H1 (cell line): Measurements from ENCODE around the gene MIER2. TPM values are rescaled to one million over a fixed set of nuclear protein-coding genes. Genes with fewer than 3 reads are reported as not detected.

ENCODE experiments used
- CTCF ChIA-PET: fragments of 300-600 bp; sonication (Branson Sonifier 250); formaldehyde crosslinking; loops from one replicate; lab custom pipeline; 2021; ENCODE audit not compliant: partially characterized antibody; lab: Charles Lee
- POLR2A ChIA-PET: fragments of 300-600 bp; sonication (Branson Sonifier 250); formaldehyde crosslinking; loops from one replicate; lab custom pipeline; 2021; ENCODE audit warnings: inconsistent platforms; ENCODE audit not compliant: partially characterized antibody; lab: Charles Lee
- DNase-seq, 2 experiments: peaks; one replicate each; pipeline versions ENCODE4 v3.0.0 to v3.0.0-alpha.2; 2010 to 2022; ENCODE audit warnings: low spot score in 2 of 2, low read depth in 1 of 2, mixed read lengths in 1 of 2
- FAIRE-seq: peaks from 2 replicates; lab custom pipeline; 2011; peaks lifted over from hg19 to GRCh38; lab: Jason Lieb, UNC
- H2AFZ ChIP-seq: 2 replicates; pipeline ENCODE4 v1.8.1; 2012; ENCODE audit warnings: low read length, inconsistent platforms
- H2AK5ac ChIP-seq: 2 replicates; pipeline ENCODE4 v1.6.1; 2013; ENCODE audit warnings: low read depth, low read length
- H2BK120ac ChIP-seq: replicated peaks from 2 replicates; pipeline ENCODE3; 2013; ENCODE audit warnings: low read depth, low read length, inconsistent platforms
- H2BK12ac ChIP-seq: 2 replicates; pipeline ENCODE4 v1.6.1; 2013; ENCODE audit warnings: low read depth, low read length
- H2BK15ac ChIP-seq: 2 replicates; pipeline ENCODE4 v1.6.1; 2013; ENCODE audit warnings: low read length
- H2BK20ac ChIP-seq: 2 replicates; pipeline ENCODE4 v1.6.1; 2013; ENCODE audit warnings: low read length
- H2BK5ac ChIP-seq: 2 replicates; pipeline ENCODE4 v1.6.1; 2013; ENCODE audit warnings: low read depth, low read length
- H3K14ac ChIP-seq: 2 replicates; pipeline ENCODE4 v1.6.1; 2013; ENCODE audit warnings: inconsistent platforms; ENCODE audit not compliant: insufficient read length
- H3K18ac ChIP-seq: 2 replicates; pipeline ENCODE4 v1.6.1; 2013; ENCODE audit warnings: low read length; ENCODE audit errors: extremely low read depth
- H3K23ac ChIP-seq: 2 replicates; pipeline ENCODE4 v1.6.1; 2013; ENCODE audit warnings: inconsistent platforms; ENCODE audit not compliant: insufficient read length
- H3K23me2 ChIP-seq: 2 replicates; pipeline ENCODE4 v1.6.1; 2013; ENCODE audit warnings: low read depth, low read length
- H3K27ac ChIP-seq: 2 replicates; pipeline ENCODE4 v1.6.1; 2011; ENCODE audit warnings: low read depth, low read length, inconsistent platforms
- H3K27me3 ChIP-seq, 4 experiments: replicated peaks in 1 of 4; 1 replicate in 1 of 4; 2 replicates in 3 of 4; pipeline versions ENCODE4 v1.6.1 to v1.8.1; 2011 to 2013; ENCODE audit warnings: low read length in 3 of 4, mild to moderate bottlenecking in 3 of 4, inconsistent platforms in 2 of 4, mixed read lengths in 2 of 4, moderate library complexity in 1 of 4; ENCODE audit not compliant: control insufficient read depth in 3 of 4, insufficient read depth in 3 of 4; ENCODE audit errors: extremely low read depth in 1 of 4
- H3K36me3 ChIP-seq, 4 experiments: 2 replicates each; pipeline versions ENCODE4 v1.6.1 to v1.8.1; 2011 to 2013; ENCODE audit warnings: mild to moderate bottlenecking in 4 of 4, low read length in 3 of 4, moderate library complexity in 2 of 4, control low read depth in 1 of 4, inconsistent platforms in 1 of 4; ENCODE audit not compliant: insufficient read depth in 4 of 4, control insufficient read depth in 2 of 4
- H3K4ac ChIP-seq: replicated peaks from 2 replicates; pipeline ENCODE3; 2013; ENCODE audit warnings: low read length, low read depth, mixed read lengths, inconsistent platforms; ENCODE audit not compliant: insufficient read length
- H3K4me1 ChIP-seq, 4 experiments: replicated peaks in 1 of 4; 1 replicate in 1 of 4; 2 replicates in 3 of 4; pipeline versions ENCODE4 v1.6.1 to v1.8.1; 2011 to 2013; ENCODE audit warnings: low read length in 3 of 4, inconsistent platforms in 2 of 4, mixed read lengths in 1 of 4; ENCODE audit not compliant: insufficient read depth in 4 of 4, control insufficient read depth in 3 of 4
- H3K4me2 ChIP-seq, 2 experiments: 2 replicates each; pipeline versions ENCODE4 v1.6.1 to v1.8.1; 2011 to 2013; ENCODE audit warnings: low read depth in 2 of 2, low read length in 2 of 2, control low read depth in 1 of 2, inconsistent platforms in 1 of 2, mild to moderate bottlenecking in 1 of 2; ENCODE audit not compliant: insufficient read depth in 1 of 2
- H3K4me3 ChIP-seq, 4 experiments: fragments of 200-600, 300-600 bp in 1 of 4; sonication (generic), shearing (Covaris generic), sonication (Bioruptor Twin) in 1 of 4; 2 replicates each; pipeline versions ENCODE4 v1.5.1 to v1.8.1; 2011 to 2016; ENCODE audit warnings: low read length in 4 of 4, low read depth in 3 of 4, control low read depth in 2 of 4, inconsistent platforms in 2 of 4, mild to moderate bottlenecking in 2 of 4, mixed read lengths in 1 of 4, moderate library complexity in 1 of 4; ENCODE audit not compliant: insufficient read depth in 2 of 4; ENCODE audit errors: extremely low read depth in 1 of 4
- H3K56ac ChIP-seq: replicated peaks from 2 replicates; pipeline ENCODE3; 2013; ENCODE audit warnings: low read depth, mild to moderate bottlenecking, mixed read lengths, low read length, inconsistent platforms; ENCODE audit not compliant: insufficient read length
- H3K79me1 ChIP-seq: 2 replicates; pipeline ENCODE4 v1.6.1; 2013; ENCODE audit warnings: low read depth, low read length, control low read depth
- H3K79me2 ChIP-seq, 2 experiments: 2 replicates each; pipeline versions ENCODE4 v1.6.1 to v1.8.1; 2012 to 2013; ENCODE audit warnings: low read length in 2 of 2, mild to moderate bottlenecking in 2 of 2, inconsistent platforms in 1 of 2; ENCODE audit not compliant: insufficient read depth in 2 of 2, control insufficient read depth in 1 of 2
- H3K9ac ChIP-seq, 4 experiments: replicated peaks in 1 of 4; 1 replicate in 1 of 4; 2 replicates in 3 of 4; pipeline versions ENCODE4 v1.6.1 to v1.8.1; 2011 to 2013; ENCODE audit warnings: low read depth in 3 of 4, low read length in 3 of 4, control low read depth in 2 of 4, mild to moderate bottlenecking in 2 of 4, moderate library complexity in 2 of 4, inconsistent platforms in 1 of 4; ENCODE audit errors: extremely low read depth in 1 of 4
- H3K9me3 ChIP-seq, 2 experiments: 2 replicates each; pipeline versions ENCODE4 v1.6.1 to v1.8.1; 2012 to 2013; ENCODE audit warnings: mild to moderate bottlenecking in 2 of 2, moderate library complexity in 2 of 2, control low read depth in 1 of 2, inconsistent platforms in 1 of 2, low read depth in 1 of 2, low read length in 1 of 2, mixed read lengths in 1 of 2; ENCODE audit not compliant: insufficient read depth in 2 of 2
- H4K20me1 ChIP-seq, 2 experiments: replicated peaks in 1 of 2; 2 replicates each; pipeline versions ENCODE3 to v1.8.1; 2011 to 2013; ENCODE audit warnings: inconsistent platforms in 2 of 2, low read length in 2 of 2, mild to moderate bottlenecking in 1 of 2; ENCODE audit not compliant: insufficient read depth in 2 of 2, control insufficient read depth in 1 of 2
- H4K5ac ChIP-seq: 2 replicates; pipeline ENCODE4 v1.6.1; 2013; ENCODE audit warnings: low read length, low read depth, mixed read lengths, inconsistent platforms; ENCODE audit not compliant: insufficient read length
- H4K8ac ChIP-seq: 2 replicates; pipeline ENCODE4 v1.8.0; 2013; ENCODE audit warnings: mild to moderate bottlenecking, moderate library complexity, low read length, inconsistent platforms; ENCODE audit not compliant: insufficient read depth; ENCODE audit errors: extremely low read depth
- H4K91ac ChIP-seq: replicated peaks from 2 replicates; pipeline ENCODE3; 2013; ENCODE audit warnings: low read length, mixed read lengths, inconsistent platforms; ENCODE audit not compliant: insufficient read length
- ASH2L ChIP-seq: fragments of 200-600, 300-600 bp; sonication (generic); IDR thresholded peaks from one replicate; pipeline ENCODE4 v1.7.1; 2017; ENCODE audit warnings: low read length
- CTBP2 ChIP-seq: IDR thresholded peaks from 2 replicates; pipeline ENCODE4 v1.7.0; 2011; ENCODE audit warnings: borderline replicate concordance, mild to moderate bottlenecking, moderate library complexity, mixed read lengths, low read length; ENCODE audit not compliant: insufficient read depth, insufficient read length
- E2F6 ChIP-seq: IDR thresholded peaks from 2 replicates; pipeline ENCODE4 v1.6.1; 2012; ENCODE audit warnings: inconsistent platforms
- GABPA ChIP-seq: IDR thresholded peaks from 2 replicates; pipeline ENCODE4 v1.6.1; 2011; ENCODE audit warnings: mild to moderate bottlenecking, low read length, moderate library complexity, borderline replicate concordance; ENCODE audit not compliant: insufficient read depth
- HDAC2 ChIP-seq, 2 experiments: fragments of 300-600 bp in 1 of 2; sonication (generic) in 1 of 2; IDR thresholded peaks; 2 replicates each; pipeline ENCODE4 v1.6.1; 2011 to 2012; ENCODE audit warnings: low read depth in 2 of 2, low read length in 2 of 2, mild to moderate bottlenecking in 2 of 2, moderate library complexity in 2 of 2, borderline replicate concordance in 1 of 2, inconsistent platforms in 1 of 2
- RBBP5 ChIP-seq: IDR thresholded peaks from 2 replicates; pipeline ENCODE4 v1.7.1; 2012; ENCODE audit warnings: low read depth, mild to moderate bottlenecking, inconsistent platforms, low read length, moderate library complexity, borderline replicate concordance
- RFX5 ChIP-seq: IDR thresholded peaks from 2 replicates; pipeline ENCODE4 v1.6.1; 2011; ENCODE audit warnings: low read depth, low read length, improper control_type of control experiment, borderline replicate concordance
- SUZ12 ChIP-seq: fragments of 200-600 bp; sonication (generic); IDR thresholded peaks from 2 replicates; pipeline ENCODE4 v1.6.1; 2012; ENCODE audit warnings: mild to moderate bottlenecking, inconsistent platforms, low read length, moderate library complexity, mixed read lengths
- TAF1 ChIP-seq: IDR thresholded peaks from 2 replicates; pipeline ENCODE4 v1.6.1; 2011; ENCODE audit warnings: mild to moderate bottlenecking, low read depth, low read length
- TCF12 ChIP-seq: IDR thresholded peaks from 2 replicates; pipeline ENCODE4 v1.6.1; 2011; ENCODE audit warnings: low read depth, mild to moderate bottlenecking, low read length
- ZNF274 ChIP-seq: IDR thresholded peaks from 2 replicates; pipeline ENCODE4 v1.7.0; 2012; ENCODE audit warnings: low read length, borderline replicate concordance; ENCODE audit errors: extremely low read depth
- WGBS, 2 experiments: shearing (Covaris generic) in 1 of 2; methylation state at CpG; one replicate each; pipeline versions ENCODE4 v1.1.6 to v1.1.7; 2013 to 2015; ENCODE audit warnings: low lambda C conversion rate in 2 of 2, mixed read lengths in 2 of 2, inconsistent platforms in 1 of 2, low coverage in 1 of 2, missing lambda C conversion rate in 1 of 2; ENCODE audit not compliant: insufficient replicate concordance in 2 of 2, insufficient coverage in 1 of 2, insufficient read length in 1 of 2; ENCODE audit errors: extremely low coverage in 1 of 2, missing lambda C conversion rate in 1 of 2; 5-methylcytosine and 5-hydroxymethylcytosine counted together
- polyA plus RNA-seq, 7 experiments: library from polyadenylated mRNA; depleted of rRNA in 3 of 7; stranded (reverse) in 5 of 7; unstranded in 2 of 7; fragments of >200 nt in 5 of 7; fragments of 200-250 nt in 2 of 7; gene quantifications; 1 replicate in 5 of 7; 2 replicates in 1 of 7; 4 replicates in 1 of 7; pipeline versions ENCODE4 v1.2.1 to v1.2.3, GENCODE V29; 2011 to 2013; ENCODE audit warnings: missing spikeins in 2 of 7, mixed read lengths in 2 of 7
- total RNA-seq: library from RNA; stranded (reverse); fragmentation: NEBNext Ultra II Directional; extraction: Animal tissue kit (Norgen Biotek cat#: 25700); gene quantifications from 2 replicates; pipeline ENCODE4 v1.2.1, GENCODE V29; 2021

The MIER2 gene
- total and polyA plus RNA-seq, 2 of the 8 experiments (the other 6 are each of a cell fraction or from before 2014, with no cell fraction given): 30.3 to 48.3 TPM

- H3K4me1 ChIP-seq: peaks cover 0 to 15% (median 9%) of the 10 kb centered on the region in 4 experiments; a peak in 6 of 7 replicates
- 94% methylated on average over 19 of the region's 23 CpGs; no CpG with 5 or more reads in 1 of the 2 experiments for WGBS, 2 experiments
- H3K36me3 ChIP-seq: no peaks in the 10 kb centered on the region; a peak in 1 of 8 replicates
- no peak overlapping the region for H3K14ac ChIP-seq
- H3K23ac ChIP-seq: no peak overlapping the region
- peaks cover 0 to 7% (median 4%) of the 10 kb centered on the region in 4 experiments; a peak in 3 of 7 replicates for H3K27me3 ChIP-seq
- H3K79me2 ChIP-seq: peaks cover 33 to 38% of the 10 kb centered on the region in 2 experiments
- no peak overlapping the region for H3K56ac ChIP-seq
- no peak overlapping the region for H3K18ac ChIP-seq
- no peak overlapping the region for H3K27ac ChIP-seq
- no peak overlapping the region for H2BK20ac ChIP-seq
- peak overlapping the region; percentile 90; the same call in 1 of the 2 replicates for H2BK12ac ChIP-seq
- H4K5ac ChIP-seq: peak overlapping the region; percentile 94
- H3K4me2 ChIP-seq: peak overlapping the region; percentile 80 to 94
- peaks cover 9% of the 10 kb centered on the region; the same call in 1 of the 2 replicates for H3K23me2 ChIP-seq
- H3K9me3 ChIP-seq: no peaks in the 10 kb centered on the region
- no peak overlapping the region; the same call in 1 of the 2 replicates for H2BK5ac ChIP-seq
- CTCF ChIA-PET: no interaction called here
- FAIRE-seq: no peak
- DNase-seq: no peak
- peak overlapping the region; percentile 17 for H3K4ac ChIP-seq
- H2BK15ac ChIP-seq: peak overlapping the region; percentile 36; the same call in 1 of the 2 replicates
- no peak overlapping the region for H2AFZ ChIP-seq
- H4K20me1 ChIP-seq: peaks cover 16 to 31% of the 10 kb centered on the region in 2 experiments
- H3K79me1 ChIP-seq: peaks cover 20% of the 10 kb centered on the region
- no peak overlapping the region for H2BK120ac ChIP-seq
- no peak overlapping the region; a peak in 1 of 7 replicates for H3K9ac ChIP-seq
- peak overlapping the region; percentile 97 for H4K8ac ChIP-seq
- peak overlapping the region; percentile 41; the same call in 1 of the 2 replicates for H2AK5ac ChIP-seq
- TF ChIP-seq CTBP2: no peak
- no peak for TF ChIP-seq RBBP5
- no peak for TF ChIP-seq TAF1
- no peak for TF ChIP-seq GABPA
- TF ChIP-seq E2F6: no peak; the same call in 1 of the 2 replicates
- TF ChIP-seq TCF12: no peak
- TF ChIP-seq HDAC2 (IDR thresholded peaks at IDR 0.05; ENCODE audit: borderline replicate concordance in 1 of 2, low read depth in 2 of 2, low read length in 2 of 2): no peak
- no peak for TF ChIP-seq RFX5
- no peak for TF ChIP-seq ZNF274
- TF ChIP-seq SUZ12: no peak
- TF ChIP-seq ASH2L: no peak
- no peak overlapping the region for H4K91ac ChIP-seq
- POLR2A ChIA-PET: interaction anchor here (0.6 to 2.4 kb wide), 10 partner anchors 11 to 226 kb away, joined by 3 to 9 read pairs (median 4); no protein-coding TSS in a partner anchor
- H3K4me3 ChIP-seq: peak overlapping the region in 2 of 4 experiments; percentile 67 to 85; a peak in 3 of 8 replicates
These were observed 804 bp upstream of the MIER2 start for GRCh38 chr19:345320-345879.
